Vagina (tissue), 2 donors: ENCODE results near the gene GFER. TPM values are rescaled to one million over a fixed set of nuclear protein-coding genes. Genes with fewer than 3 reads are reported as not detected.

Source experiments
- DNase-seq, 2 donors: peaks; one replicate each; pipeline ENCODE4 v3.0.0-alpha.2; 2017; ENCODE audit errors: extremely low spot score in 2 of 2
- H3K27ac ChIP-seq: fragments of 200-600 bp; sonication (generic); one replicate; pipeline ENCODE4 v1.5.1; 2019
- H3K27me3 ChIP-seq: fragments of 200-600 bp; sonication (generic); one replicate; pipeline ENCODE4 v1.5.1; 2019
- H3K36me3 ChIP-seq, 2 donors: fragments of 200-600 bp; sonication (generic); one replicate each; pipeline ENCODE4 v1.5.1; 2017 to 2019
- H3K4me1 ChIP-seq: fragments of 200-600 bp; sonication (generic); one replicate; pipeline ENCODE4 v1.5.1; 2019
- H3K4me3 ChIP-seq, 2 donors: fragments of 200-600 bp; sonication (generic); 1 replicate in 1 of 2; 2 replicates in 1 of 2; pipeline ENCODE4 v1.5.1; 2016 to 2019
- H3K9me3 ChIP-seq: fragments of 200-600 bp; sonication (generic); one replicate; pipeline ENCODE4 v1.5.1; 2019
- POLR2A ChIP-seq, 2 donors: fragments of 450-650 bp; IDR thresholded peaks; one replicate each; pipeline ENCODE4 v1.6.1; 2017; ENCODE audit warnings: antibody characterized with exemption in 2 of 2, mild to moderate bottlenecking in 2 of 2, moderate library complexity in 2 of 2
- POLR2AphosphoS5 ChIP-seq, 2 donors: sonication (generic); formaldehyde crosslinking; IDR thresholded peaks; one replicate each; pipeline ENCODE4 v1.9.0; 2017; ENCODE audit warnings: antibody characterized with exemption in 2 of 2, mild to moderate bottlenecking in 2 of 2, low read depth in 1 of 2; ENCODE audit not compliant: insufficient read depth in 1 of 2
- intact Hi-C: fragments of 100-400 bp; cut with DNase I; formaldehyde crosslinking; loops from one replicate; pipeline ENCODE4 v1.15.1; 2023
- total RNA-seq: library from RNA; depleted of rRNA; stranded (reverse); fragments of >200 nt; gene quantifications from one replicate; pipeline ENCODE4 v1.2.3, GENCODE V29; 2016
- TF ChIP-seq, protein P1 (sequence below), 3 experiments: fragments of 450-650 bp in 2 of 3; fragments of 200-600 bp in 1 of 3; sonication (generic) in 1 of 3; IDR thresholded peaks; one replicate each; pipeline ENCODE4 v1.5.1; 2017 to 2019; ENCODE audit warnings: antibody characterized with exemption in 3 of 3, mild to moderate bottlenecking in 2 of 3, moderate library complexity in 2 of 3

The GFER gene
- total RNA-seq, 1 donor from 2014 or later = 11.5 TPM

DNA sequence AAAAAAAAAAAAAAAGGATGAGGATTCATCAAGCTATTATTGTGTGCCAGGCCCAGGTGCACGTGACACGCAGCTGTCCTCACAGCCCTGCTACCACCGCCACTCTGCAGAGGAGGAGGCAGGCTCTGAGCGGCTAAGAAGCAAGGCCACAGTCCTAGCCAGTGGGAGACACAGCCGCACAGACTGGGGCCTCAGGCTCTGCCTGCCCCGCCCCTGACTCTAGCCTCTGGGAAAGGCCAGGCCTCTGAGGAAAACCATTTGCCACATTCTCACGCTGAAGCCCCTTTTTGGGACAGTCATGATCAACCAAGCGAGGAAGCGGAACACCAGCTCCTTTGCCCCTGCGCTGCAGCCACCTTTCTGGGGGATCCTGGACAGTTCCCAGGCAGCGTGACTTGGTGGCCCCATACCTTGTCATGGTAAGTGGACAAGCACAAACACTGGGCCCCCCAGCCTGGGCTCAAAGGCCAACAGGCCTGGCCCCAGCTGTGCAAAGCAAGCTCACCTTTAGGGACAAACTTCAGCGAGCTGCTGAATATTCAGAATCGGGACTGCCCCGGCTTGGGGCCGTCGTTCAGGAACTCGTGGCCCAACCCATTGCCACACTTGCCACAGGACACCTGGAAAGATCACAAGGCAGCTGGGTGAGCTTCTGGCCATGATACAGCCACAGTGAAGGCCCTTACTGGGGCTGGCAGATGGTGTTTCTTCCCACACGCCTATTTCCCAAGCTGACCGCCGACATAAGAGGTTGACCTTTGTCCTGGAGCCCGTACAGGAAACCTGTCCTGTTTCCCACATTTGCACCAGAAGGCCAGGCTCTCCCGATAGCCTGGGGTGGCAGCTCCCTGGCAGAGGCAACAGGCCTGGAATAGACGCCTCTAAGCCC, 43.5 kb upstream of the GFER start:
- H3K27ac ChIP-seq = no peak overlapping the region

DNA sequence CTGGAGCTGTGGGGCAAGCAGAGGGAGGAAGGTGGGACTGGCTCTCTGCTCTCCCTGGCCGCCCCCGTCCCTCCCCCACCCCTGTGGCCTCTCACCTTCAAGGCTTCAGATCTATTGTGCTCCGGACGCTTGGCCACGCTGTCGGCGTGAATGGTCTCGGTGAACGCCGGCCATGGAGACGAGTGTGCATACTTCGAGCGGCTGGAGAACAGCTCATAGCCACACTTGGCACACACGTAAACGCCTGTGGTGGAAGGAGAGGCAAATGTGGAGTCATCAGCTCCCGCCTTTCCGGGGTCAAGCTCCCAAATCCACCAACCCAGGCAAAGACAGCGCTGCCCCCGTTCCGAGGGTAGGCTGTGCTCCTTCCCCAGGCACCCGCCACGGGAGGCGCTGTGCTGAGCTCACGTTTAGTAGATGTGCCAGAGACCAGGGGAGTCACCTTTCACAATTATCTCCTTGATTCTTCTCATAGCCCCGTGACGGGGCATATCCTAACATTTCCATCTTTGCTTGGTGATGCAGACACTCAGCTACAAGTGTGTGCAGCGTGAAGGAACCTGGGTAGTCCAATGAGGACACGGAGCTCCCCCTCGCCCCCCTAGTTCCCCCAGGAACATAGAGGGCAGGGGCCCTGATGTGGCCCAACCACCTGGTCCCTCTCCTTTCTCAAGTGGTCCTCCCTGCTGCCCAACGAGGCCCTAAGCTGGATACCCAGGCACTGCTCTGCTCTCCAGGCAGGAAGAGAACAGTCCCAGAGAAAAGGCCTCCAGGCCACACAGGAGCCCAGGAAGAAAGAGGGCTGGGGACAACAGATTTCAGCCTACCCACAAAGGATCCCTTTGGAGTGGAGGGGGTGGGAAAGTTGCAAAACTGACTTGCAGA, 42.6 kb upstream of the GFER start:
- Histone ChIP-seq H3K27me3 (no peaks in the 10 kb centered on the region), H3K4me3 (no peak overlapping the region), H3K36me3 (peaks cover 0 to 31% of the 10 kb centered on the region in 2 donors), H3K4me1 (peaks cover 21% of the 10 kb centered on the region), H3K9me3 (no peaks in the 10 kb centered on the region), H3K27ac (no peak overlapping the region)
- TF ChIP-seq POLR2AphosphoS5 (IDR thresholded peaks at IDR 0.05; ENCODE audit: insufficient read depth in 1 of 2, low read depth in 1 of 2) (no peak), POLR2A (IDR thresholded peaks at IDR 0.05) (no peak)
- TF ChIP-seq, protein P1, sequence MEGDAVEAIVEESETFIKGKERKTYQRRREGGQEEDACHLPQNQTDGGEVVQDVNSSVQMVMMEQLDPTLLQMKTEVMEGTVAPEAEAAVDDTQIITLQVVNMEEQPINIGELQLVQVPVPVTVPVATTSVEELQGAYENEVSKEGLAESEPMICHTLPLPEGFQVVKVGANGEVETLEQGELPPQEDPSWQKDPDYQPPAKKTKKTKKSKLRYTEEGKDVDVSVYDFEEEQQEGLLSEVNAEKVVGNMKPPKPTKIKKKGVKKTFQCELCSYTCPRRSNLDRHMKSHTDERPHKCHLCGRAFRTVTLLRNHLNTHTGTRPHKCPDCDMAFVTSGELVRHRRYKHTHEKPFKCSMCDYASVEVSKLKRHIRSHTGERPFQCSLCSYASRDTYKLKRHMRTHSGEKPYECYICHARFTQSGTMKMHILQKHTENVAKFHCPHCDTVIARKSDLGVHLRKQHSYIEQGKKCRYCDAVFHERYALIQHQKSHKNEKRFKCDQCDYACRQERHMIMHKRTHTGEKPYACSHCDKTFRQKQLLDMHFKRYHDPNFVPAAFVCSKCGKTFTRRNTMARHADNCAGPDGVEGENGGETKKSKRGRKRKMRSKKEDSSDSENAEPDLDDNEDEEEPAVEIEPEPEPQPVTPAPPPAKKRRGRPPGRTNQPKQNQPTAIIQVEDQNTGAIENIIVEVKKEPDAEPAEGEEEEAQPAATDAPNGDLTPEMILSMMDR (IDR thresholded peaks at IDR 0.05) = no peak
- no peak for DNase-seq
- intact Hi-C loops = no loop called here

More for the DNA sequence above, 43.5 kb upstream of the GFER start:
- Histone ChIP-seq H3K4me1 (peaks cover 23% of the 10 kb centered on the region), H3K9me3 (no peaks in the 10 kb centered on the region), H3K27me3 (no peaks in the 10 kb centered on the region), H3K4me3 (no peak overlapping the region), H3K36me3 (peaks cover 0 to 31% of the 10 kb centered on the region in 2 donors)
- TF ChIP-seq, protein P1 (IDR thresholded peaks at IDR 0.05) = no peak
- TF ChIP-seq POLR2AphosphoS5 (IDR thresholded peaks at IDR 0.05; ENCODE audit: insufficient read depth in 1 of 2, low read depth in 1 of 2) = no peak
- TF ChIP-seq POLR2A (IDR thresholded peaks at IDR 0.05) = no peak
- DNase-seq = no peak
- intact Hi-C loops = no loop called here

DNA sequence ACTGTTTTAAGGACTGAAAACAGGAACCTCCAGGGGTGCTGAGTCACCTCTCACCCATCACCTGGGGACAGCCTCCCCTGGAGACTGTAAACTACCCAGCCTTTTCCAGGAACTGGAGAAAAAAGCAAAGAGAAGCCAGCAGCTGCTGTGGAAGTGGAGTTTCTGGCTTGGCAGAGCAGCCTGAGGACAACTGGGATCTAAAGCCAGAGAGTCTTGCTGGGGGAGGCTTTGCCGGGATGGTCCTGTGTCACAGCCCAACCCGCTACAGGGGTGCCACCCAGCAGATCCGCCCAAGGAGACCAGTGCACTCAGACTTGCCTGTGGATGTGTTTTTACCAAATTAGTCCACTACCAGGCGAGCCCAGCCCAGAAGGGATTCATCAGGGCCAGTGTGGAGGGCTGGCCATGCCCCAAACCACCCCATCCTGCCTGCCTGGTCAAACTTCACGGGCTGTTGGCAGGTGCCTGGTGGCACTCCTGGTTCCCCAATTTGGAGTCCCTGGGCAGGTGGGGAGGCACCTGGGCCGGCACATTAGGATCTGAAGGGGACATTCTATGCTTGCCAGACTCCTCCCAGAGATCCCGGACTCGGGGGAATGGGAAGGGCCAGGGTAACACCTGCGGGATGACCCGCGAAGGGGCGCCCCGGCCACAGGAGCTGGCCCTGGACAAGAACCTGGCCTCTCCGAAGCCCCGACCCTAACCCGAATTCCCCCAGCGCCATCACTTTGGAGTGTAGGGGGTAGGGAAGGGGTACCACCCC, 41.8 kb upstream of the GFER start:
- DNase-seq = no peak
- intact Hi-C loops = no loop called here

More for the DNA sequence above, 41.8 kb upstream of the GFER start:
- peaks cover 21% of the 10 kb centered on the region for H3K4me1 ChIP-seq
- no peaks in the 10 kb centered on the region for H3K27me3 ChIP-seq
- TF ChIP-seq POLR2A (IDR thresholded peaks at IDR 0.05) (no peak), POLR2AphosphoS5 (IDR thresholded peaks at IDR 0.05; ENCODE audit: insufficient read depth in 1 of 2, low read depth in 1 of 2) (no peak)
- TF ChIP-seq, protein P1 (IDR thresholded peaks at IDR 0.05) = no peak
- H3K36me3 ChIP-seq = peaks cover 0 to 31% of the 10 kb centered on the region in 2 donors
- H3K27ac ChIP-seq = peak overlapping the region; percentile 82
- no peaks in the 10 kb centered on the region for H3K9me3 ChIP-seq
- peak overlapping the region; percentile 77 to 97 for H3K4me3 ChIP-seq
